MM.1S (cell line): Measurements from ENCODE around the gene STAP2.

Source experiments
- DNase-seq: peaks from one replicate; pipeline ENCODE4 v3.0.0-alpha.2; 2015
- H2AFZ ChIP-seq: fragments of 300-600 bp; sonication (generic); 2 replicates; pipeline ENCODE4 v1.6.0; 2016; ENCODE audit warnings: antibody characterized with exemption, low read length
- H3F3A ChIP-seq: fragments of 300-600 bp; sonication (generic); 2 replicates; pipeline ENCODE4 v1.6.1; 2016; ENCODE audit warnings: mild to moderate bottlenecking, antibody characterized with exemption, low read length, moderate library complexity, mixed read lengths; ENCODE audit not compliant: insufficient read depth
- H3K27ac ChIP-seq: fragments of 300-600 bp; sonication (generic); 2 replicates; pipeline ENCODE4 v1.5.1; 2016; ENCODE audit warnings: mild to moderate bottlenecking, low read length
- H3K27me3 ChIP-seq: fragments of 300-600 bp; sonication (generic); replicated peaks from 2 replicates; pipeline ENCODE4 v1.6.0; 2016; ENCODE audit warnings: low read length; ENCODE audit not compliant: insufficient read depth
- H3K36me3 ChIP-seq: fragments of 300-600 bp; sonication (generic); replicated peaks from 2 replicates; pipeline ENCODE4 v1.6.1; 2016; ENCODE audit warnings: mild to moderate bottlenecking, low read length, mixed read lengths; ENCODE audit not compliant: insufficient read depth
- H3K4me1 ChIP-seq: fragments of 300-600 bp; sonication (generic); 2 replicates; pipeline ENCODE4 v1.6.1; 2016; ENCODE audit warnings: low read length, mixed read lengths
- H3K4me2 ChIP-seq: fragments of 300-600 bp; sonication (generic); 2 replicates; pipeline ENCODE4 v1.6.0; 2016; ENCODE audit warnings: low read depth, low read length
- H3K4me3 ChIP-seq: fragments of 300-600 bp; sonication (generic); 2 replicates; pipeline ENCODE4 v1.5.1; 2016; ENCODE audit warnings: low read length, mixed read lengths
- H3K79me2 ChIP-seq: fragments of 300-600 bp; sonication (generic); 2 replicates; pipeline ENCODE4 v1.6.1; 2016; ENCODE audit warnings: mixed run types, low read length, mixed read lengths
- H3K9ac ChIP-seq: fragments of 300-600 bp; sonication (generic); 2 replicates; pipeline ENCODE4 v1.6.1; 2016; ENCODE audit warnings: low read length, mixed read lengths
- H3K9me2 ChIP-seq: fragments of 300-600 bp; sonication (generic); replicated peaks from 2 replicates; pipeline ENCODE4 v1.6.1; 2016; ENCODE audit warnings: mild to moderate bottlenecking, low read length, mixed read lengths; ENCODE audit not compliant: insufficient read depth
- H3K9me3 ChIP-seq: fragments of 300-600 bp; sonication (generic); replicated peaks from 2 replicates; pipeline ENCODE4 v1.6.1; 2016; ENCODE audit warnings: mild to moderate bottlenecking, low read length, mixed read lengths; ENCODE audit not compliant: insufficient read depth
- H4K20me1 ChIP-seq: fragments of 300-600 bp; sonication (generic); 2 replicates; pipeline ENCODE4 v1.6.1; 2016; ENCODE audit warnings: mild to moderate bottlenecking, low read length, moderate library complexity, mixed read lengths; ENCODE audit not compliant: insufficient read depth
- EZH2 ChIP-seq: fragments of 300-600 bp; sonication (generic); optimal IDR thresholded peaks from 2 replicates; pipeline ENCODE3; 2017; ENCODE audit warnings: low read depth, mild to moderate bottlenecking, antibody characterized with exemption, low read length, mixed read lengths
- EZH2phosphoT487 ChIP-seq: fragments of 300-600 bp; sonication (generic); IDR thresholded peaks from 2 replicates; pipeline ENCODE4 v1.6.1; 2018; ENCODE audit warnings: antibody characterized with exemption, low read length
- TF ChIP-seq, protein P1 (sequence below): fragments of 300-600 bp; sonication (generic); IDR thresholded peaks from 2 replicates; pipeline ENCODE4 v1.5.1; 2016; ENCODE audit warnings: antibody characterized with exemption, low read length, mixed read lengths

Gene STAP2

DNA sequence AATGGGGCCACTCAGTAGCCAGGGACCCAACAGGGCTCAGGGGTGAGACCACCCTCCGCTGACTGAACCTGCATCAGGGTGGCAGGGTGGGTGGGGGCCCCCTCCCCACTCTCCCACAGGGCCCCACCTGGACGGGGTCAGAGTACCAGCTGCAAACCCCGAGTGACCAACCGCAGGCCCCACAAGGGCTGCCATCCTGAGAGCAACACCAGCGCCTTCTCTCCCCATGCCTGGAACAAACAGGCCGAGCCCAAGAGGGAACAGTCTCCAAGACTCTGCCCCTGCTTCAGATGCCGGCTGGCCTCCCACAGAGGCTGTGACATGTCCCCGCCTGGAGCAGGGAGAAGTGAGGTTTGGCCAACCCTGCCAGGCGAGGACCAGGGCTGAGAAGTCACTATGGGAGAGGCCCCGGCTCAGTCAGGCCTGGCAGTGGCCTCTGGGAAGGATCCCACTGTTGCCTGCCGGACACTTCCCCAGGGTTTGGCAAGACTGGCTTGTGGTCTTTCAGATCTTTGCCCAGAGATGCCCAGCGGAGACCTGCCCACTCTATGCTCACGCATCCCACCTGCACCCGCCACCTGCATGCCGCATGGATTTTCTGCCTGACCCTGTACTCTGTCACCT is 31.9 kb upstream of the STAP2 start:
- Histone ChIP-seq H3K4me2 (peak overlapping the region; percentile 100), H3K4me1 (peaks cover 29% of the 10 kb centered on the region), H3K9me2 (no peaks in the 10 kb centered on the region), H2AFZ (no peak overlapping the region), H3K27ac (peak overlapping the region; percentile 86; the same call in 1 of the 2 replicates), H3K79me2 (peaks cover 71% of the 10 kb centered on the region), H4K20me1 (no peaks in the 10 kb centered on the region; the same call in 1 of the 2 replicates), H3F3A (peaks cover 22% of the 10 kb centered on the region), H3K4me3 (peak overlapping the region; percentile 62), H3K9me3 (no peaks in the 10 kb centered on the region), H3K9ac (peak overlapping the region; percentile 74; the same call in 1 of the 2 replicates), H3K27me3 (no peaks in the 10 kb centered on the region), H3K36me3 (no peaks in the 10 kb centered on the region)
- DNase-seq, result no peak
- no peak for TF ChIP-seq EZH2
- TF ChIP-seq, protein P1, sequence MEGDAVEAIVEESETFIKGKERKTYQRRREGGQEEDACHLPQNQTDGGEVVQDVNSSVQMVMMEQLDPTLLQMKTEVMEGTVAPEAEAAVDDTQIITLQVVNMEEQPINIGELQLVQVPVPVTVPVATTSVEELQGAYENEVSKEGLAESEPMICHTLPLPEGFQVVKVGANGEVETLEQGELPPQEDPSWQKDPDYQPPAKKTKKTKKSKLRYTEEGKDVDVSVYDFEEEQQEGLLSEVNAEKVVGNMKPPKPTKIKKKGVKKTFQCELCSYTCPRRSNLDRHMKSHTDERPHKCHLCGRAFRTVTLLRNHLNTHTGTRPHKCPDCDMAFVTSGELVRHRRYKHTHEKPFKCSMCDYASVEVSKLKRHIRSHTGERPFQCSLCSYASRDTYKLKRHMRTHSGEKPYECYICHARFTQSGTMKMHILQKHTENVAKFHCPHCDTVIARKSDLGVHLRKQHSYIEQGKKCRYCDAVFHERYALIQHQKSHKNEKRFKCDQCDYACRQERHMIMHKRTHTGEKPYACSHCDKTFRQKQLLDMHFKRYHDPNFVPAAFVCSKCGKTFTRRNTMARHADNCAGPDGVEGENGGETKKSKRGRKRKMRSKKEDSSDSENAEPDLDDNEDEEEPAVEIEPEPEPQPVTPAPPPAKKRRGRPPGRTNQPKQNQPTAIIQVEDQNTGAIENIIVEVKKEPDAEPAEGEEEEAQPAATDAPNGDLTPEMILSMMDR, result no peak
- no peak for TF ChIP-seq EZH2phosphoT487

DNA sequence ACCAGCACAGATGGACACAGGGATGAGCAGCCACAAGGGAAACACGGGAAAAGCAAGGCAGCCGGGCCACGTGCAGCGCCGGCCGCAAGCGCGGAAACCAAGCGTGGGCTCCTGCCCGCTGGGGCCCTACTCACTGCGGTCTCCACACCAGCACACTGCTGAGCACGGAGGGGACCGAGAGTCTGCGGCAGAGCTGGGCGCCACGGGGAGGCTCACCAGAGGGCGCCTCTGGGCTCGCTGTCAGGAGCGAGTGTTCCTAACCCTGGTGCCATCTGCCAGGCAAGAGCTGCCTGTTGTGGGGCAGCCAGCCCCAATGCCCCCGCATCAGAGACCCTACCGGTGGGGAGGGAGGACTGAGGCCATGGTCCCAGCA is 31.2 kb upstream of the STAP2 start:
- peaks cover 29% of the 10 kb centered on the region for H3K4me1 ChIP-seq
- peak overlapping the region; percentile 86 for H3K27ac ChIP-seq
- no peaks in the 10 kb centered on the region for H3K9me3 ChIP-seq
- DNase-seq, result peak; percentile 83
- no peaks in the 10 kb centered on the region for H3K36me3 ChIP-seq
- H4K20me1 ChIP-seq, result no peaks in the 10 kb centered on the region; the same call in 1 of the 2 replicates
- no peaks in the 10 kb centered on the region for H3K9me2 ChIP-seq
- peak overlapping the region; percentile 44; the same call in 1 of the 2 replicates for H2AFZ ChIP-seq
- H3F3A ChIP-seq, result peaks cover 22% of the 10 kb centered on the region
- peak overlapping the region; percentile 74 for H3K9ac ChIP-seq
- peaks cover 64% of the 10 kb centered on the region for H3K79me2 ChIP-seq
- TF ChIP-seq EZH2phosphoT487 (no peak), EZH2 (no peak)
- TF ChIP-seq, protein P1, result peak; percentile 78
- peak overlapping the region; percentile 62 for H3K4me3 ChIP-seq
- H3K4me2 ChIP-seq, result peak overlapping the region; percentile 100
- H3K27me3 ChIP-seq, result no peaks in the 10 kb centered on the region

GRCh38 chr19:4369109-4369887 is 30.7 kb upstream of the STAP2 start:
- H3K36me3 ChIP-seq, result no peaks in the 10 kb centered on the region
- no peaks in the 10 kb centered on the region for H3K9me2 ChIP-seq
- H3K9ac ChIP-seq, result peak overlapping the region; percentile 74
- peaks cover 29% of the 10 kb centered on the region for H3K4me1 ChIP-seq
- no peaks in the 10 kb centered on the region for H3K27me3 ChIP-seq
- H3K9me3 ChIP-seq, result no peaks in the 10 kb centered on the region
- peak overlapping the region; percentile 62 for H3K4me3 ChIP-seq
- TF ChIP-seq, protein P1, result no peak
- TF ChIP-seq EZH2 (no peak), EZH2phosphoT487 (no peak)
- peak; percentile 91 for DNase-seq
- no peaks in the 10 kb centered on the region; the same call in 1 of the 2 replicates for H4K20me1 ChIP-seq
- peaks cover 58% of the 10 kb centered on the region for H3K79me2 ChIP-seq
- H3K27ac ChIP-seq, result peak overlapping the region; percentile 86
- peak overlapping the region; percentile 100 for H3K4me2 ChIP-seq
- peaks cover 22% of the 10 kb centered on the region for H3F3A ChIP-seq
- H2AFZ ChIP-seq, result peak overlapping the region; percentile 44; the same call in 1 of the 2 replicates
